D721Med (cell line): ENCODE results near the gene GALC.

Source experiments
- DNase-seq: peaks from one replicate; pipeline ENCODE4 v3.0.0; 2011; ENCODE audit warnings: low spot score; ENCODE audit not compliant: insufficient read length
- FAIRE-seq: peaks from 2 replicates; lab custom pipeline; 2011; peaks lifted over from hg19 to GRCh38; lab: Jason Lieb, UNC
- TF ChIP-seq, protein P1 (sequence below): IDR thresholded peaks from 2 replicates; pipeline ENCODE4 v1.5.1; 2012; ENCODE audit warnings: mild to moderate bottlenecking, control low read depth; ENCODE audit not compliant: insufficient read depth; ENCODE audit errors: missing control alignments

Gene GALC

DNA sequence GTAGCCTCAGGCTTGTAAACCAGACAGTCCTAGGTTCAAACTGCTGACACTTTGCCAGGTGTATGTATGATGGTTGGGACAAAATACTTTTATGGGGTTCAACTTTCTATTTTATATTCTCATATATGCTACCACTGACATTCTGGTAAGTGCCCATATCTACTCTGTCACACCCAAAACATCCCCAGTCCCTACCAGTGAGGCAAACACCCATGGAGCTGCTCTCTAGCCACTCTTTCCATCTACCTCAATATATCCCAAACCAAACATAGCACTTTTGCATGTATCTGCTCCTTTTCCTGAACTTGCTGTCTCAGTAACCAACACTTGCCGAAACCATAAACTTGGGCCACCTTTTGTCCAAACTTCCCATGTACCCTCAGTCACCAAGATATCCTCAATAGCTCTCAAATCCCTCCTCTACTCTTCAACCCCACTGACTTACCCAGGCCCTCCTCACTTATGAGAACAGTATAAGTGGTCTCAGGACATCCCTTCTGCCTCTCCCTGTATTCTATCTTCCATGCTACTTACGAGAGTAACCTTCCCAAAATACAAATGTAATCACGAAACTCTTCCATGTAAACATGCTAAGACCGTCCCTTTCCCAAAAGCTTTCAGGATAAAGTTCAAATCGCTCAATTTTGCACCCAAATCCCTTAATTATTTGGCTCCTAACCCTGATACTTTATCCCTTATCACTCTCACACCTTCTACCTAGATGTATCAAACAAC, 3.6 kb downstream of the GALC start:
- no peak for DNase-seq
- FAIRE-seq, result no peak
- TF ChIP-seq, protein P1, sequence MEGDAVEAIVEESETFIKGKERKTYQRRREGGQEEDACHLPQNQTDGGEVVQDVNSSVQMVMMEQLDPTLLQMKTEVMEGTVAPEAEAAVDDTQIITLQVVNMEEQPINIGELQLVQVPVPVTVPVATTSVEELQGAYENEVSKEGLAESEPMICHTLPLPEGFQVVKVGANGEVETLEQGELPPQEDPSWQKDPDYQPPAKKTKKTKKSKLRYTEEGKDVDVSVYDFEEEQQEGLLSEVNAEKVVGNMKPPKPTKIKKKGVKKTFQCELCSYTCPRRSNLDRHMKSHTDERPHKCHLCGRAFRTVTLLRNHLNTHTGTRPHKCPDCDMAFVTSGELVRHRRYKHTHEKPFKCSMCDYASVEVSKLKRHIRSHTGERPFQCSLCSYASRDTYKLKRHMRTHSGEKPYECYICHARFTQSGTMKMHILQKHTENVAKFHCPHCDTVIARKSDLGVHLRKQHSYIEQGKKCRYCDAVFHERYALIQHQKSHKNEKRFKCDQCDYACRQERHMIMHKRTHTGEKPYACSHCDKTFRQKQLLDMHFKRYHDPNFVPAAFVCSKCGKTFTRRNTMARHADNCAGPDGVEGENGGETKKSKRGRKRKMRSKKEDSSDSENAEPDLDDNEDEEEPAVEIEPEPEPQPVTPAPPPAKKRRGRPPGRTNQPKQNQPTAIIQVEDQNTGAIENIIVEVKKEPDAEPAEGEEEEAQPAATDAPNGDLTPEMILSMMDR, result no peak

DNA sequence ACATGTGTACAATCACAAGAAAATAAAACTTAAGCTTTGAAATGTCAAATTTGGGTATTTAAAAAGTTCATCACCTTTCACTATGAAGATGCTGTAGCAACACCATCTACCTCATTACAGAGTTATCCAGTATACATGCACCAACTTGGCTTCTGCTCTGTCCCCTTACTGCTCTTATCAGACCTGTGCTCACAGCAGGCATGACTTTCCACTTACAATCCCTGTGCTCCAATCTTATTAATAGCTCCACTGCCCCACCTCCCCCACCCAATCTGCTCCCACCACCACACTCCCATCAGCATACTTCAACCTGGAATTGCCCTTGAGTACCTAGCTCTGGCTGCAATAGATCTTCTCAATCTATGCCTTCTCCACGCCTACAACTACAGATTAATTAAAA, 13.3 kb downstream of the GALC start:
- TF ChIP-seq, protein P1, result no peak
- FAIRE-seq (no peak), DNase-seq (no peak)

DNA sequence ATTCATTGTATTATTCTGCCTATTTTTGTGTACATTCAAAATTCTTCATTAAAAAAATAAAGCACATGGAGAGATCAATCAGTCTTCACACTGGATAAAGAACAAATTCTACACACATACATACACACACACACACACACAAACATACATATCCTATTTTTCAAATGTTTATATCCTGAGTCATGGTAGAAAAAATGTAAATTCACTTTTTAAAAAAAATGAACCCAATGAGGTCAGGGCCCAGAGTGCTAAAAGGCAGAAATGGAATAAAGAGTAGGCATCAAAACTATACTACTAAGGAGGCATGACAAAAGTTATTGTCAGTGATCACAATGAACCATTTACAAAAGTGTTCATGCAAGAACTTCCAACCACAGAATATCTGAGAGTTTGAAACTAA, 17.3 kb downstream of the GALC start:
- DNase-seq (no peak), FAIRE-seq (no peak)
- TF ChIP-seq, protein P1, result no peak

DNA sequence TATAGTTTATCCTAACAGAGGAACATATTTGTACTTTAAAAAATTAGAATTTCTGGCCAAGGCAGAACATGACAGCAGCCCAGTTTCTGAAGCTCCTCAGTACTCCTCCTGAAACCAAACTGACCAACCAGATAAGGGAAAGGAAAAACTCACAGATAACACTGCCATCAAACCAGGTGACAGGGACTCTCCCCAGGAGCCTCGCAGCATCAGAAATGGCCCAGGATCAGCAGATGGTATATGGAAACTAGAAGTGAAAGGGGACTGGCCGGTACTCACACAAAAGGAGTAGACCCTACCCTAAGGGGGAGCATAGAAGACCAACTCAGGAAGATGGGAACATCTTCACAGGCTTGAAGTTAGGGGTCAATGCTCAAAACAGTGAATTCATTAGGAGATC, 22.0 kb downstream of the GALC start:
- DNase-seq, result no peak
- TF ChIP-seq, protein P1, result no peak
- no peak for FAIRE-seq

DNA sequence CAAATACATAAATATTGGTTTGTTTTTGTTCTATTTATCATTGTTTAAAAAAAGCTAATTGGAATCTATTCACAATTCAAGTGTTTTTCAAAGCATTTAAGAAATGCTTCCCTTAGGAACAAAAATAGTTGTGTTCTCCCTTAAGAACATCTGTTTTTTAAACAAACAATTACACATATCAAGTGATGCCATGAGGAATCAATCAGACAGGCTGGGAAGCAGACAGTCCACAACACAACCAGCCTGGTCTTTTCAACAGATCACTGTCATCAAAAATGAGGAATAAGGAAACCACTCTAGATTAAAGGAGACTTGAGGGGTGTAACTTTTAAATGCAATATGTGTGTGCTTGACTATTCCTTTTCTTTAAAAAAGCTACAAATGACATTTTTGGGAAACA, 25.5 kb downstream of the GALC start:
- TF ChIP-seq, protein P1, result no peak

DNA sequence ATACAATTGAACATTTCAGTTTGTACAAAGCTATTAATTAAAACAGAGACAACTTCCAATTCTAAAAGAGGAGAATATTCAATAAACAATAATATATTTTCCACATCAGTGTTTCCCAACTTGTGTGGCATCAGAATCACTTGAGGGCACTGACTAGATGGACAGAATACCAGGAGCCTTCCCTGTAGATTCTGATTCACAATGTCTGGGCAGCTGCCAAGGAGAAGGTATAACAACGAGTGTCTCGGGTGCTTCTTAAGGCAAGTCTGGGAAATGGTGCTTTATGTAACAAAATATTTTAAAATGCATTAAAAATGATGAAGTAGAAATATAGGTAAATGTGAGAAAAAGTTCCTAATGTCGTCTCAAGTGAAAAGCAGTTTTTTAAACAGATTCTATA, 26.2 kb downstream of the GALC start:
- TF ChIP-seq, protein P1, result no peak
- FAIRE-seq (no peak), DNase-seq (no peak)

More for the DNA sequence above, 25.5 kb downstream of the GALC start:
- FAIRE-seq (no peak), DNase-seq (no peak)

DNA sequence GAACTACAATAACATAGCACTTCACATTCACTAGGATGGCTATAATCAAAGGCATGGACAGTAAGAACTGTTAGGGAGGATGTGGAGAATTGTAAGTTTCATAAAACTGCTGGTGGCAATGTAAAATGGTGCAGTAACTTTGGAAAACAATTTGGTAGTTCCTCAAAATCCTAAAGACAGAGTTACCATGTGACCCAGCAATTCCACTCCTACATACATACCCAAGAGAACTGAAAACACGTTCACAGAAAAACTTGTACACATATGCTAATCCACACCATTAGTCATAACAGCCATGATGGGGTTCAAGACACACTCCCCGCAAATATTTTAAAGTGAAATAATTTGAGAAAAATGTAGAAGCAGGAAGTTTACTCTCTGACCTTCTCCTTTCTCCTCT, 31.7 kb downstream of the GALC start:
- DNase-seq (no peak), FAIRE-seq (no peak)
- TF ChIP-seq, protein P1, result no peak
